ENCODE measurements around the gene COL12A1.
"Not testable (repeated sequence)": the region's sequence is repeated elsewhere in the genome, so short reads cannot be mapped to it uniquely, and the experiment has no call there.

The COL12A1 gene

GRCh38 chr6:75213112-75213511 lies 7.3 kb upstream of the COL12A1 start:
- no peak for DNase-seq (ENCODE audit: low read depth in 2 of 2)

- DNase-seq (ENCODE audit: low read depth in 2 of 2), result no peak
Observed at GRCh38 chr6:75211920-75212590, 6.2 kb upstream of the COL12A1 start.

- no peak for DNase-seq (ENCODE audit: low read depth in 2 of 2)
Observed at GRCh38 chr6:75210885-75211739, 5.3 kb upstream of the COL12A1 start.

DNA sequence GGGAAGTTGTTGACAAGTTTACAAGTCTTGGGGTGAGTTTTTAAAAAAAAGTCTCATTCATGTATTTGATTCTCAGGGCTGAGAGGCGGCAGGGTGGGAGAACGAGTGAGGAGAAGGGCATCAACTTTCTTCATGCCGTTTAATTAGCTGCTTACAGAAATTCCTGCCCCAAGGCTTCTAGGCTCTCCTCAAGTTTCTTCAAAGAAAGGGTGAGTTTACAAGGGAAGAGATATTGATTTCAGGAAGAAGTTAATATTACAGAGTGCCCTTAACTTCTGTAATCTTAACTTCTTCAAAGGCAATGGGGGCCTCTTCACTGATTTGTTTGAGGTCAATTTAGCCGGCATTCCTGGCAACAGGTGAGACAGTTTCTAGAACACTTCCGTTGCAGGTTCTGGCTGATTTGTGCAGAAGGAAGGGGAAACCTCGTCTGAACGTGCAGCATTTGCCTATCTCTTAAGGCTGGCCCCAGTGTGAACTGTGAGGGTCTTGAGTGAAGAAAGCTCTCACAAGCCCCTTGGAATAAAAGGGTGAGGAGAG lies 3.4 kb upstream of the COL12A1 start:
- no peak for DNase-seq (ENCODE audit: low read depth in 2 of 2)

DNA sequence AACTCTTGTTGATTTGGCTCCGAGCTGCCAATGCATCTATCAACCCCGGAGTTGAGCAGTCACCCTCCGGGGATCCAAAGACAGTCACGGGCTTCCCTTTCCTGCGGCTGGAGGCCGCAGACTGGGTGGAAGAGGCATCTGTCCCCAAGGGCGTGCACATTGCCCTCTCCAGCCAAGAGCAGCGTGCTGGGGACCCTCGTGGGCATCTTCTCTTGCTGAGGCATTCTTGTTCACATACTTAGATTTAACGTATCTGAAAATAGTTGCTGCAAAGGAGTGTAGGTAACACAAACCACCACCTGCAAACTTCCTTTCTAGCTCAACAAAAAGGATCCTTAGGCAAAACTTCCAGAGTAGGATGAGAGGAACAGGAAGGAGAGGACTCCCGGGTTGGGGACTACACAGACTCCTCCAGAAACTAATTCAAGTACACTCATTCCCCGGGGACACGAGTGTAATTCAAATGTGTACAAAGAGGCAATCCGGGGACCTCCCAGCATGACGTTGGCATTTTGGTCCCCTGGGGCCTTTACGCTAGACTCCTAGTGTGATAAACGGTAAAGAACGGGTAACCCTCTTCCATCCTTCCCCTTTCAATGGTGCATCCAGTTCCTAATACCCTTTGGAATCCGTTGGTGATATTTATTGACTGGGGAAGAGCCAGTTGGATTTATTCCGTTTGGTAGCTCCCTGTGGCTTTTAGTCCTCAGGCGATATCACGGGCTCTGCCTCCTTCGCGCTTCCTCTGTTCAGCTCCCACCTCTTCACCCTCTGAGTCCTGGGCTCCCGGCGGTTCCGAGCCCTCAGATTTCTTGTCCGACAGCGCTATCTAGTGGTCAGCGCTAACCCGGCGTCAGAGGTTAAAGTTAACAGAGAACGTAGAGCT lies 2.7 kb upstream of the COL12A1 start:
- peak; percentile 47 to 56 for DNase-seq (ENCODE audit: low read depth in 2 of 2)

- no peak for DNase-seq (ENCODE audit: low read depth in 2 of 2)
Observed at GRCh38 chr6:75206576-75207342, 906 bp upstream of the COL12A1 start.

GRCh38 chr6:75204959-75205775 lies 686 bp downstream of the COL12A1 start:
- DNase-seq (ENCODE audit: low read depth in 2 of 2), result no peak

DNA sequence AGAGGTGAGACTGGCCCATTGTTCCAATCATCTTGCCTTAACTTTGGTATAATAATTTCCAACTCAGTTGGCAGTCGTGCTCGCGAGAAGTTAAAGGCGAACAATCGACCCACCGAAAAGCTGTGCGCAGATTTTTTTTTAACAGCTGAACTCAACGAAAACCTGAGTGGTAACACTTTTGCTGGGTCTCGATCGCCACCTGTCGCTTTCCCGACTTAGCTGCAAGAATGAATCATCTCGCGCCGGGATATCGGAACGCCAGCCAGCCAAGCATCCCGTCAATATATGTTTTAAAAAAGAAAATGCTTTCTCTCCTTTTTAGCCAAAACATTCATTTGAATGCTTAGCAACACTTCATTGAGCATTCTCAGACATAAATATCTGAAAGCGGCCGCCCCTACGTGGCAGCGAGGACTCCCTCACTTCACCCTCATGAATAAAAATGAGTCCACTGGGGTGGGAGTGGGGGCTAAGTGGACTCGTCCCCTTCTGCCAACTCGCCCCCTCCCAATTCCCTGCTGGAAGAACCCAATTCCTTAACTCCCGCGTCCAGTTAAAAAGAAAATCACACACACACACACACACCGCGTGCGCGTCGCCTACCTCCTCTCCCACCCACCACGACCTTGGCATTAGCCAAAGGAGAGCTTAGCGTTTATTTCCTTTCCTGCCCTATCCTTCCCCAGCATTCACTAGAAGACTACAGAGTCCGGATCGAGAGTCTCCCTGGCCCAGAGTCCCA lies 1.5 kb downstream of the COL12A1 start:
- DNase-seq (ENCODE audit: low read depth in 2 of 2), result no peak

- DNase-seq (ENCODE audit: low read depth in 2 of 2), result no peak
Observed at GRCh38 chr6:75203721-75204120, 2.1 kb downstream of the COL12A1 start.

DNA sequence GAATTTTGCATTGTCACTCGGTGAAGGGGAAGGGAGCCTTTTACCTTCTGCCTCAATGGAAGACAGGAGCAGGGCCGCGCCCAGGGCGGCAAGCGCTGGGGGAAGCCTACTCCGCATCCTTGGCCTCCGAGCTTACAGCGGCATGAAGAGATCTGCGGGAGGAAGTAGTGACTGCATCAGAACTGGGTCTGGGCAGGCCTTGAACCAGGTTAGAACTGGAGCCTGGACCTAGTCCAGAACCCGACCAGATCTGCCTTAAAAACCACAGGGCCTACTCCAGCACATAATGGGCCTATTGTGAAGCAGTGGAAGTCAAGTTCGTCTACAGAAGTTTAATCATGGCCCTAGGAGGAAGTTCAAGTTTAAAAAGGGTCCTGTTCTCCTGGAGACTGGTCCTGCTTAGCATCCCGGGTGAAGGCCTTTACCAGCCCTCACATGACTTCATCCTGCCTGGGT lies 3.1 kb downstream of the COL12A1 start:
- DNase-seq (ENCODE audit: low read depth in 2 of 2), result no peak

DNA sequence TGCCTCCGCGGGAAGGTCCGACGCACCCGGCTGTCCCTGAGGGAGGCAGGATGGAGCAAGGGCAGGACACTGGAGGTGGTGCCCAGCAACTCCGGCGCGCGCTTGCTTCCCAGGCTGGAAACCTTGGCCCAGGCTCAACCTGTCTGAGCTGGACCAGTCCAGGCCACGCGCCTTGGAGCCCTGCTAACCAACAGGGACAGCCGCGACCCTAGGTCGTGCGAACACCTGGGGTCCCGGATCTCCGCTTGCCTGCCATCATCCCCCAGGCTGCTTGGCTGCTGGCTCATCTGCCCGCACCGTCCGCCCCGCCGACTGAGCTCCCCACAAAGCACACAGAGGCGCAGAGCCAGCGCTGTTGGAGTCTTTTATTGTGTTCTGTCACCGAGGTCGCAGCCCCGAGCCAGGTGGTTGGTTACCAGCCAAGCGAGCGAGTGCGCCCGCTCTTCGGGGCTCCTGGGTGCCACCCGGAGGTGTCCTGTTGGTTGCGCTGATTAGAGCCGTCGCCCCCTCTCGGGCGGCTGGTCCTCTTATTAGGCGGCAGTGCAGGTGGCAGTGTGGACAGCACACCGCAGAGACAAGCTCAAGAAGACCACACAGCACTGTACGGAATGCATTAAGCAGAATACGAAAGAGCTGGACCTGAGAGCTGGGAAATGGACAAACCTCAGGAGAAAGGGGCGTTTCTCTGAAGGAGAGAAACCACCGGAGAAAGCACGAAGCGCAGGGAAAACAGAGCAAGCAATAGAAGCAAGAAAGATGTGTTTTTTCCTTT lies 3.8 kb downstream of the COL12A1 start:
- DNase-seq (ENCODE audit: low read depth in 2 of 2), result no peak

GRCh38 chr6:75201021-75201420 lies 4.8 kb downstream of the COL12A1 start:
- DNase-seq (ENCODE audit: low read depth in 2 of 2), result no peak

GRCh38 chr6:75199889-75200288 lies 6.0 kb downstream of the COL12A1 start:
- no peak for DNase-seq (ENCODE audit: low read depth in 2 of 2)

DNA sequence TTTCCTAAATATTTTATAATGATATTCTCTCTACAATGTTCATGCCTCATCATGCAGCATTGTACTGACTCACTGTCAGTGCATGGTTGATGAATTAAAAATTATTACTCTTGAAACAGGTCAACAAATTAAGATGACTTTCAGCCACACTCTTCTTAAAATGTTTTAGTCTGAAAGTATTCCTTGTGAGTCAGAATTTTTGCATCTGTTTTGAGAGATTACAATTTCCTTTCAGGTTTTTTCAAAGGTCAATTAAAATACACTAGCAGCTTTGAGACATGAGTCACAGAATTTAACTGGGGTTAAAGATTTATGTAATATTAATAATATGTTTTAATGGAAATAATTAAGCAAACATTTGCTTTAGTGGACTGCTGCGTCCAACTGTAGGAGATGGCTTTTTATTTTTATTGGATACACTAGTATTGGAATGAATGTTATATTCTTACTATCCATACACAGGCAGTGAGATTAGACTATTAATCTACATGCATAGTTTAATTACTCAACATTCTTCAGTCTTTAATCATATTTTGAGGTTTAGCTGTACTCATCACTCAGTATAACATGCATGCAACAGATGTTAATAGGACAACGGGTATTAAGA lies 9.7 kb downstream of the COL12A1 start:
- no peak for DNase-seq (ENCODE audit: low read depth in 2 of 2)

- DNase-seq (ENCODE audit: low read depth in 2 of 2), result no peak
Observed at GRCh38 chr6:75188221-75188925, 17.5 kb downstream of the COL12A1 start.

DNA sequence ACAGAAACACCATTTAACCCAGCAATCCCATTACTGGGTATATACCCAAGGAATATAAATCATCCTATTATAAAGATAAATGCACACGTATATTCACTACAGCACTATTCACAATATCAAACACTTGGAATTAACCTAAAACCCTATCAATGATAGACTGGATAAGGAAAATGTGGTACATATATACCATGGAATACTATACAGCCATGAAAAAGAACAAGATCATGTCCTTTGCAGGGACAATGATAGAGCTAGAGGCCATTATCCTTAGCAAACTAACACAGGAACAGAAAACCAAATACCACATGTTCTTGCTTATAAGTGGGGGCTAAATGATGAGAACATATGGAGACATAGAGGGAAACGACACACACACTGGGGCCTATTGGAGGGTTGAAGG lies 19.3 kb downstream of the COL12A1 start:
- not testable (repeated sequence) for DNase-seq (ENCODE audit: low read depth in 2 of 2)

GRCh38 chr6:75183099-75183541 lies 22.7 kb downstream of the COL12A1 start:
- DNase-seq (ENCODE audit: low read depth in 2 of 2), result no peak

- no peak for DNase-seq (ENCODE audit: low read depth in 2 of 2)
Observed at GRCh38 chr6:75180864-75181263, 25.0 kb downstream of the COL12A1 start.

All from stimulated activated CD8-positive, alpha-beta memory T cell treated with anti-CD3 and anti-CD28 coated beads, Interleukin-15, amount 100 ng/mL, for 4 hours (primary cell).